Lower lobe of right lung (tissue), 2 donors: ENCODE data around the gene RCN1. TPM values are rescaled to one million over a fixed set of nuclear protein-coding genes. Genes with fewer than 3 reads are reported as not detected.
"Not testable (repeated sequence)": the region's sequence is repeated elsewhere in the genome, so short reads cannot be mapped to it uniquely, and the experiment has no call there.

ENCODE experiments used
- ATAC-seq, 2 donors: fragments of 200-7000 bp; cut with Tn5 transposase; one replicate each; pipeline ENCODE4 v1.9.1; 2020 to 2022; ENCODE audit warnings: mild to moderate bottlenecking in 2 of 2, moderate library complexity in 2 of 2
- DNase-seq: peaks from one replicate; pipeline ENCODE4 v3.0.0-alpha.2; 2020
- H3K27ac ChIP-seq: fragments of 200-600 bp; one replicate; pipeline ENCODE4 v1.8.0; 2022
- H3K27me3 ChIP-seq: fragments of 200-600 bp; one replicate; pipeline ENCODE4 v1.8.0; 2022; ENCODE audit warnings: low read depth
- H3K36me3 ChIP-seq: fragments of 200-600 bp; one replicate; pipeline ENCODE4 v1.8.0; 2022; ENCODE audit warnings: mild to moderate bottlenecking
- H3K4me1 ChIP-seq: fragments of 200-600 bp; one replicate; pipeline ENCODE4 v1.8.0; 2022
- H3K4me3 ChIP-seq: fragments of 200-600 bp; one replicate; pipeline ENCODE4 v1.8.0; 2022; ENCODE audit warnings: mild to moderate bottlenecking
- H3K9me3 ChIP-seq: fragments of 200-600 bp; one replicate; pipeline ENCODE4 v1.8.0; 2022
- CTCF ChIP-seq: fragments of 200-600 bp; IDR thresholded peaks from one replicate; pipeline ENCODE4 v1.8.0; 2022; ENCODE audit warnings: antibody characterized with exemption, mild to moderate bottlenecking
- intact Hi-C: fragments of 100-400 bp; cut with DNase I; formaldehyde crosslinking; loops from one replicate; pipeline ENCODE4 v1.11.0; 2022
- total RNA-seq: library from RNA; stranded (reverse); fragmentation: NEBNext Ultra II Directional; extraction: Animal tissue kit (Norgen Biotek cat#: 25700); gene quantifications from one replicate; pipeline ENCODE4 v1.2.1, GENCODE V29; 2021
- donor health status: DM: no; HTN: yes; CAD: no; lungs with severe emphysema.

RCN1 gene
- total RNA-seq, 1 donor from 2014 or later = 72.6 TPM

- no peaks in the 10 kb centered on the region for H3K4me1 ChIP-seq
- no peaks in the 10 kb centered on the region for H3K9me3 ChIP-seq
- intact Hi-C loops = no loop called here
- peaks cover 69% of the 10 kb centered on the region for H3K36me3 ChIP-seq
- ATAC-seq (no peak), DNase-seq (no peak)
- H3K27me3 ChIP-seq = no peaks in the 10 kb centered on the region
- no peak overlapping the region for H3K27ac ChIP-seq
- H3K4me3 ChIP-seq = no peak overlapping the region
- TF ChIP-seq CTCF = no peak
Measured at GRCh38 chr11:32100495-32100894, 9.6 kb downstream of the RCN1 start.

GRCh38 chr11:32101791-32102190 lies 10.9 kb downstream of the RCN1 start:
- ATAC-seq = no peak
- Histone ChIP-seq H3K4me3 (no peak overlapping the region), H3K27ac (no peak overlapping the region), H3K9me3 (no peaks in the 10 kb centered on the region), H3K27me3 (no peaks in the 10 kb centered on the region), H3K4me1 (no peaks in the 10 kb centered on the region), H3K36me3 (peaks cover 78% of the 10 kb centered on the region)
- no peak for DNase-seq
- no peak for TF ChIP-seq CTCF
- intact Hi-C loops = no loop called here

- not testable (repeated sequence) for ATAC-seq, DNase-seq
- H3K36me3 ChIP-seq = peaks cover 66% of the 10 kb centered on the region
Measured at GRCh38 chr11:32103121-32103719, 12.3 kb downstream of the RCN1 start.

GRCh38 chr11:32103941-32104340 lies 13.1 kb downstream of the RCN1 start:
- no peak for TF ChIP-seq CTCF
- Histone ChIP-seq H3K4me1 (no peaks in the 10 kb centered on the region), H3K9me3 (no peaks in the 10 kb centered on the region), H3K36me3 (peaks cover 58% of the 10 kb centered on the region), H3K27me3 (no peaks in the 10 kb centered on the region), H3K27ac (no peak overlapping the region), H3K4me3 (no peak overlapping the region)
- ATAC-seq = no peak
- DNase-seq = no peak
- intact Hi-C loops = no loop called here

More at GRCh38 chr11:32103121-32103719, 12.3 kb downstream of the RCN1 start:
- H3K4me1 ChIP-seq, H3K27ac ChIP-seq, H3K4me3 ChIP-seq, intact Hi-C loops, H3K9me3 ChIP-seq, H3K27me3 ChIP-seq: not testable (repeated sequence)

GRCh38 chr11:32105871-32106560 lies 15.1 kb downstream of the RCN1 start:
- Histone ChIP-seq H3K4me1 (no peaks in the 10 kb centered on the region), H3K27me3 (no peaks in the 10 kb centered on the region), H3K9me3 (no peaks in the 10 kb centered on the region), H3K36me3 (peaks cover 38% of the 10 kb centered on the region), H3K27ac (no peak overlapping the region), H3K4me3 (no peak overlapping the region)
- intact Hi-C loops = no loop called here
- no peak for DNase-seq
- no peak for ATAC-seq
- TF ChIP-seq CTCF = no peak

- Histone ChIP-seq H3K27me3 (no peaks in the 10 kb centered on the region), H3K4me1 (no peaks in the 10 kb centered on the region), H3K4me3 (no peak overlapping the region), H3K36me3 (peaks cover 21% of the 10 kb centered on the region), H3K9me3 (no peaks in the 10 kb centered on the region), H3K27ac (no peak overlapping the region)
- TF ChIP-seq CTCF = no peak
- ATAC-seq (no peak), DNase-seq (no peak)
- intact Hi-C loops = no loop called here
Measured at GRCh38 chr11:32107647-32108046, 16.8 kb downstream of the RCN1 start.
